HEK293 (cell line): ENCODE measurements around the gene LHX5.

ENCODE experiments used
- CTCF ChIA-PET: fragments of 350-600 bp; formaldehyde crosslinking; extraction: SDS; loops from one replicate; lab custom pipeline; 2021; ENCODE audit warnings: antibody characterized with exemption; lab: Yijun Ruan, JAX
- POLR2A ChIA-PET: fragments of 300-600 bp; formaldehyde crosslinking; extraction: SDS; loops from one replicate; lab custom pipeline; 2020; ENCODE audit warnings: antibody characterized with exemption, inconsistent platforms; lab: Yijun Ruan, JAX
- H3K27ac ChIP-seq: fragments of 200-500 bp; sonication (Bioruptor generic); 2 replicates; pipeline ENCODE4 v1.5.1; 2014; ENCODE audit warnings: low read depth, low read length, control low read depth, inconsistent platforms; ENCODE audit errors: extremely low read depth
- H3K36me3 ChIP-seq, 2 experiments: fragments of 200-500 bp in 1 of 2; sonication (Bioruptor generic) in 1 of 2; 1 replicate in 1 of 2; 2 replicates in 1 of 2; pipeline ENCODE4 v1.5.1; 2014 to 2017; ENCODE audit warnings: inconsistent platforms in 2 of 2, low read length in 2 of 2; ENCODE audit not compliant: control insufficient read depth in 2 of 2, insufficient read depth in 1 of 2
- H3K4me1 ChIP-seq: fragments of 200-500 bp; sonication (Bioruptor generic); 2 replicates; pipeline ENCODE4 v1.5.1; 2014; ENCODE audit warnings: mild to moderate bottlenecking, low read length, inconsistent platforms; ENCODE audit not compliant: control insufficient read depth, insufficient read depth
- H3K4me3 ChIP-seq: 2 replicates; pipeline ENCODE4 v1.5.1; 2011; ENCODE audit warnings: low read depth, mild to moderate bottlenecking, control low read depth, low read length, moderate library complexity
- H3K9me3 ChIP-seq: fragments of 200-500 bp; sonication (Bioruptor generic); 2 replicates; pipeline ENCODE4 v1.5.1; 2014; ENCODE audit warnings: low read depth, low read length, inconsistent platforms; ENCODE audit not compliant: control insufficient read depth, insufficient read depth
- OSR2 ChIP-seq: fragments of 450-650 bp; formaldehyde crosslinking; IDR thresholded peaks from 2 replicates; pipeline ENCODE4 v1.5.1; 2016; ENCODE audit warnings: missing biosample characterization, missing genetic modification characterization
- TRIM28 ChIP-seq: IDR thresholded peaks from 2 replicates; pipeline ENCODE4 v1.6.1; 2011; ENCODE audit warnings: low read length, control low read depth, borderline replicate concordance
- ZBTB17 ChIP-seq: fragments of 450-650 bp; formaldehyde crosslinking; IDR thresholded peaks from 2 replicates; pipeline ENCODE4 v1.5.1; 2016; ENCODE audit warnings: missing biosample characterization, missing genetic modification characterization
- ZBTB48 ChIP-seq: fragments of 450-650 bp; formaldehyde crosslinking; IDR thresholded peaks from 2 replicates; pipeline ENCODE4 v1.5.1; 2016; ENCODE audit warnings: missing biosample characterization, missing genetic modification characterization
- ZNF112 ChIP-seq: fragments of 450-650 bp; formaldehyde crosslinking; IDR thresholded peaks from 2 replicates; pipeline ENCODE4 v1.5.0; 2017; ENCODE audit warnings: missing biosample characterization, missing genetic modification characterization
- ZNF138 ChIP-seq: fragments of 450-650 bp; formaldehyde crosslinking; IDR thresholded peaks from 2 replicates; pipeline ENCODE4 v1.5.1; 2016; ENCODE audit warnings: missing biosample characterization, missing genetic modification characterization, borderline replicate concordance
- ZNF146 ChIP-seq: fragments of 450-650 bp; formaldehyde crosslinking; IDR thresholded peaks from 2 replicates; pipeline ENCODE4 v1.5.1; 2016; ENCODE audit warnings: missing biosample characterization, missing genetic modification characterization
- ZNF2 ChIP-seq: fragments of 450-650 bp; formaldehyde crosslinking; IDR thresholded peaks from 2 replicates; pipeline ENCODE4 v1.5.1; 2016; ENCODE audit warnings: missing biosample characterization, missing genetic modification characterization
- ZNF366 ChIP-seq: fragments of 450-650 bp; formaldehyde crosslinking; conservative IDR thresholded peaks from 2 replicates; pipeline ENCODE4 v1.5.1; 2016; ENCODE audit warnings: missing biosample characterization, missing genetic modification characterization
- ZNF473 ChIP-seq: fragments of 450-650 bp; formaldehyde crosslinking; IDR thresholded peaks from 2 replicates; pipeline ENCODE4 v1.5.1; 2017; ENCODE audit warnings: missing biosample characterization, missing genetic modification characterization
- ZNF530 ChIP-seq: fragments of 450-650 bp; formaldehyde crosslinking; IDR thresholded peaks from 2 replicates; pipeline ENCODE4 v1.5.1; 2016; ENCODE audit warnings: low read depth, missing biosample characterization, missing genetic modification characterization
- ZNF544 ChIP-seq: fragments of 450-650 bp; formaldehyde crosslinking; IDR thresholded peaks from 2 replicates; pipeline ENCODE4 v1.5.0; 2017; ENCODE audit warnings: missing biosample characterization, missing genetic modification characterization
- ZNF677 ChIP-seq: fragments of 450-650 bp; IDR thresholded peaks from 2 replicates; pipeline ENCODE4 v1.5.0; 2018; ENCODE audit warnings: missing biosample characterization, mild to moderate bottlenecking, missing genetic modification characterization, moderate library complexity
- ZNF76 ChIP-seq: fragments of 450-650 bp; formaldehyde crosslinking; IDR thresholded peaks from 2 replicates; pipeline ENCODE4; 2016; ENCODE audit warnings: low read depth, missing biosample characterization, missing genetic modification characterization, borderline replicate concordance
- ZNF791 ChIP-seq: fragments of 450-650 bp; formaldehyde crosslinking; IDR thresholded peaks from 2 replicates; pipeline ENCODE4 v1.5.1; 2016; ENCODE audit warnings: missing biosample characterization, missing genetic modification characterization
- ZSCAN23 ChIP-seq: fragments of 450-650 bp; formaldehyde crosslinking; IDR thresholded peaks from 2 replicates; pipeline ENCODE4 v1.5.1; 2016; ENCODE audit warnings: missing biosample characterization, missing genetic modification characterization
- TF ChIP-seq, protein P1 (sequence below): fragments of 450-650 bp; formaldehyde crosslinking; IDR thresholded peaks from 2 replicates; pipeline ENCODE4 v1.5.1; 2016; ENCODE audit warnings: missing biosample characterization, missing genetic modification characterization
- TF ChIP-seq, protein P2 (sequence below): fragments of 450-650 bp; formaldehyde crosslinking; IDR thresholded peaks from 2 replicates; pipeline ENCODE4 v1.5.1; 2016; ENCODE audit warnings: missing biosample characterization, missing genetic modification characterization
- TF ChIP-seq, protein P3 (sequence below): fragments of 450-650 bp; formaldehyde crosslinking; IDR thresholded peaks from 2 replicates; pipeline ENCODE4 v1.5.1; 2016; ENCODE audit warnings: missing biosample characterization, missing genetic modification characterization, low read depth
- TF ChIP-seq, protein P4 (sequence below): fragments of 450-650 bp; IDR thresholded peaks from 2 replicates; pipeline ENCODE4 v1.5.1; 2018; ENCODE audit warnings: missing biosample characterization, missing genetic modification characterization
- TF ChIP-seq, protein P5 (sequence below): fragments of 450-650 bp; formaldehyde crosslinking; IDR thresholded peaks from 2 replicates; pipeline ENCODE4 v1.5.1; 2017; ENCODE audit warnings: missing biosample characterization, missing genetic modification characterization
- TF ChIP-seq, protein P6 (sequence below): fragments of 450-650 bp; formaldehyde crosslinking; IDR thresholded peaks from 2 replicates; pipeline ENCODE4 v1.5.1; 2016; ENCODE audit warnings: missing biosample characterization, missing genetic modification characterization
- TF ChIP-seq, protein P7 (sequence below): fragments of 450-650 bp; formaldehyde crosslinking; IDR thresholded peaks from 2 replicates; pipeline ENCODE4 v1.5.1; 2016; ENCODE audit warnings: missing biosample characterization, missing genetic modification characterization

LHX5 gene

DNA sequence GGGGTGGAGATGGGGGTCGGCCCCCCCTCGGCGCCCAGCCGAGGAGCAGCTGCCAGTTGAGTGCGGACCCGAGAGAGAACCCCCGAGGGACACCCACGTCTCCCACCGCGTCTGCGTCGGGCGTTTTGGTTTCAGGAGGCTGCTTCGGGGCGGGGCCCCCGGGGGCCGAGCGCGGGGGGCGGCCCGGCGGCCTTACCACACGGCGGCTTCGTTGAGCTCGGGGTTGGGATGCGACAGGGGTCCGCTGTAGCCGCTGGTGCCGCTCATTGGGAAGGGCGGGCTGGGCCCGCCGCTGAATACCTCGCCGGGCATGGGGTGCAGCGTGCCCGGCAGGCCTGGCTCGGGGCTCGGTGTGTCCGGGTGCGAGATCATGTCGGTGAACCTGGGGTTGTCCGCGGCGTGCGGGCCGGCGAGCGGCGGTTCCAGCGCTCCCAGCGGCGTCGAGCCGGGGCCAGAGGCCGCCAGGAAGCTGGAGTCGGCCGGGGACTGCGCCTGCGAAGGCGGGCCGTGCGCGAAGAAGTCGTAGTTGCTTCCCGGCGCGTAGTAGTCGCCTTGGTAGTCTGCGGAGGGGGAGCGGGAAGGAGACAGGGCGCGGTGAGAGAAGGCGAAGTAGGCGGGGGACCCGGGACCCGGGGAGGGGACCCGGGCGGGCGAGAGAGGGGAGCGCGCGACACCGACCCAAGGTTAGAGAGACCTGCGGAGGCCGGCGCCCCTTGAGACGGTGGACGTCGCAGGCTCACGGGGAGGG, 8.5 kb downstream of the LHX5 start:
- TF ChIP-seq OSR2 (tag by site-specific recombination) (no peak), TRIM28 (no peak), ZNF791 (tag by site-specific recombination) (no peak), ZSCAN23 (tag by site-specific recombination) (no peak), ZNF76 (tag by site-specific recombination) (no peak), ZNF530 (tag by site-specific recombination) (no peak), ZBTB48 (tag by site-specific recombination) (no peak), ZNF112 (tag by site-specific recombination) (no peak), ZNF677 (no peak), ZNF138 (no peak), ZNF2 (tag by site-specific recombination) (no peak), ZNF473 (tag by site-specific recombination) (no peak)
- TF ChIP-seq, protein P1, sequence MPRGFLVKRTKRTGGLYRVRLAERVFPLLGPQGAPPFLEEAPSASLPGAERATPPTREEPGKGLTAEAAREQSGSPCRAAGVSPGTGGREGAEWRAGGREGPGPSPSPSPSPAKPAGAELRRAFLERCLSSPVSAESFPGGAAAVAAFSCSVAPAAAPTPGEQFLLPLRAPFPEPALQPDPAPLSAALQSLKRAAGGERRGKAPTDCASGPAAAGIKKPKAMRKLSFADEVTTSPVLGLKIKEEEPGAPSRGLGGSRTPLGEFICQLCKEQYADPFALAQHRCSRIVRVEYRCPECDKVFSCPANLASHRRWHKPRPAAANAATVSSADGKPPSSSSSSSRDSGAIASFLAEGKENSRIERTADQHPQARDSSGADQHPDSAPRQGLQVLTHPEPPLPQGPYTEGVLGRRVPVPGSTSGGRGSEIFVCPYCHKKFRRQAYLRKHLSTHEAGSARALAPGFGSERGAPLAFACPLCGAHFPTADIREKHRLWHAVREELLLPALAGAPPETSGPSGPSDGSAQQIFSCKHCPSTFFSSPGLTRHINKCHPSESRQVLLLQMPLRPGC (tag by site-specific recombination), result no peak
- TF ChIP-seq, protein P2, sequence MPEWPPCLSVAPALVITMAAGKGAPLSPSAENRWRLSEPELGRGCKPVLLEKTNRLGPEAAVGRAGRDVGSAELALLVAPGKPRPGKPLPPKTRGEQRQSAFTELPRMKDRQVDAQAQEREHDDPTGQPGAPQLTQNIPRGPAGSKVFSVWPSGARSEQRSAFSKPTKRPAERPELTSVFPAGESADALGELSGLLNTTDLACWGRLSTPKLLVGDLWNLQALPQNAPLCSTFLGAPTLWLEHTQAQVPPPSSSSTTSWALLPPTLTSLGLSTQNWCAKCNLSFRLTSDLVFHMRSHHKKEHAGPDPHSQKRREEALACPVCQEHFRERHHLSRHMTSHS (tag by site-specific recombination), result no peak
- TF ChIP-seq, protein P3, sequence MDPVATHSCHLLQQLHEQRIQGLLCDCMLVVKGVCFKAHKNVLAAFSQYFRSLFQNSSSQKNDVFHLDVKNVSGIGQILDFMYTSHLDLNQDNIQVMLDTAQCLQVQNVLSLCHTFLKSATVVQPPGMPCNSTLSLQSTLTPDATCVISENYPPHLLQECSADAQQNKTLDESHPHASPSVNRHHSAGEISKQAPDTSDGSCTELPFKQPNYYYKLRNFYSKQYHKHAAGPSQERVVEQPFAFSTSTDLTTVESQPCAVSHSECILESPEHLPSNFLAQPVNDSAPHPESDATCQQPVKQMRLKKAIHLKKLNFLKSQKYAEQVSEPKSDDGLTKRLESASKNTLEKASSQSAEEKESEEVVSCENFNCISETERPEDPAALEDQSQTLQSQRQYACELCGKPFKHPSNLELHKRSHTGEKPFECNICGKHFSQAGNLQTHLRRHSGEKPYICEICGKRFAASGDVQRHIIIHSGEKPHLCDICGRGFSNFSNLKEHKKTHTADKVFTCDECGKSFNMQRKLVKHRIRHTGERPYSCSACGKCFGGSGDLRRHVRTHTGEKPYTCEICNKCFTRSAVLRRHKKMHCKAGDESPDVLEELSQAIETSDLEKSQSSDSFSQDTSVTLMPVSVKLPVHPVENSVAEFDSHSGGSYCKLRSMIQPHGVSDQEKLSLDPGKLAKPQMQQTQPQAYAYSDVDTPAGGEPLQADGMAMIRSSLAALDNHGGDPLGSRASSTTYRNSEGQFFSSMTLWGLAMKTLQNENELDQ, result no peak
- TF ChIP-seq, protein P4, sequence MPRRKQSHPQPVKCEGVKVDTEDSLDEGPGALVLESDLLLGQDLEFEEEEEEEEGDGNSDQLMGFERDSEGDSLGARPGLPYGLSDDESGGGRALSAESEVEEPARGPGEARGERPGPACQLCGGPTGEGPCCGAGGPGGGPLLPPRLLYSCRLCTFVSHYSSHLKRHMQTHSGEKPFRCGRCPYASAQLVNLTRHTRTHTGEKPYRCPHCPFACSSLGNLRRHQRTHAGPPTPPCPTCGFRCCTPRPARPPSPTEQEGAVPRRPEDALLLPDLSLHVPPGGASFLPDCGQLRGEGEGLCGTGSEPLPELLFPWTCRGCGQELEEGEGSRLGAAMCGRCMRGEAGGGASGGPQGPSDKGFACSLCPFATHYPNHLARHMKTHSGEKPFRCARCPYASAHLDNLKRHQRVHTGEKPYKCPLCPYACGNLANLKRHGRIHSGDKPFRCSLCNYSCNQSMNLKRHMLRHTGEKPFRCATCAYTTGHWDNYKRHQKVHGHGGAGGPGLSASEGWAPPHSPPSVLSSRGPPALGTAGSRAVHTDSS (tag by site-specific recombination), result no peak
- TF ChIP-seq, all 188 proteins: peak for 0
- Histone ChIP-seq H3K4me1 (no peaks in the 10 kb centered on the region), H3K27ac (no peak overlapping the region), H3K9me3 (no peaks in the 10 kb centered on the region), H3K36me3 (no peaks in the 10 kb centered on the region), H3K4me3 (no peak overlapping the region)
- CTCF ChIA-PET, result interaction anchor here (0.6 to 2.1 kb wide), 5 partner anchors 10 to 452 kb away, joined by 3 to 28 read pairs (median 7); no protein-coding TSS in a partner anchor
- POLR2A ChIA-PET, result no interaction called here

DNA sequence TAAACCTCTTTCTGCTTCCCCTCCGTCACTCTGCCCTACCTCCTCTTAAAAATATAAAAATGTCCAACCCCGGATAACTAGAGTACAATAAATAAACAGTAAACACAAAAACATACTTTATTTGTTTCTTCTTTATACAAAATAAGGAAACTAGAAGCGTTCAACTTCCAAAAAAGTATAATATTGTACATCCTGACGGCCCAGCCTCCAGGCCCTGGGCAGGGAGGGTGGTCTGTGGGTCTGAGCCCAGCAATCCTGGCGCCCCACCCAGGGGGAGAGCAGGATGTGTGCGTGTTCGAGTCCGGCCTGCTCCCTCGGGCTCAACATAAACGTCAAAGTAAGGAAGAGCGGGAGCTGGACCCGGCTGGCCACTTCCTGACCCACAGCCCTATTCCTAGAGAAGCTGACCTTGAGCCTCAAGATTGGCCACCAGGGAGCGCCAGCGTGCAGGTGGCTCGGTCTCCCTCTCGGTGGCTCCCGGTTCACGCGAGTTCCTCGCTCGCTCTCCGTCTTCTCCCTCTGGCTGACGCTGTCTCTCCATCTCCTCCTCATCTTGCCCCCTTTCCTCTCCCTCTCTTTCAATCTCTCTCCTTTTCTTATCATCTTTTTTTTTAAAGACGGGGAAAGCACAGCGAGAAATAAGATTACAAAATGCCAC, 9.4 kb downstream of the LHX5 start:
- H3K4me3 ChIP-seq, result no peak overlapping the region
- no peaks in the 10 kb centered on the region for H3K9me3 ChIP-seq
- H3K4me1 ChIP-seq, result no peaks in the 10 kb centered on the region
- no peak overlapping the region for H3K27ac ChIP-seq
- ChIA-PET POLR2A (no interaction called here), CTCF (interaction anchor here (0.5 to 2.1 kb wide), 29 partner anchors 9 to 1449 kb away, joined by 3 to 28 read pairs (median 4); no protein-coding TSS in a partner anchor)
- no peaks in the 10 kb centered on the region for H3K36me3 ChIP-seq
- TF ChIP-seq, protein P5, sequence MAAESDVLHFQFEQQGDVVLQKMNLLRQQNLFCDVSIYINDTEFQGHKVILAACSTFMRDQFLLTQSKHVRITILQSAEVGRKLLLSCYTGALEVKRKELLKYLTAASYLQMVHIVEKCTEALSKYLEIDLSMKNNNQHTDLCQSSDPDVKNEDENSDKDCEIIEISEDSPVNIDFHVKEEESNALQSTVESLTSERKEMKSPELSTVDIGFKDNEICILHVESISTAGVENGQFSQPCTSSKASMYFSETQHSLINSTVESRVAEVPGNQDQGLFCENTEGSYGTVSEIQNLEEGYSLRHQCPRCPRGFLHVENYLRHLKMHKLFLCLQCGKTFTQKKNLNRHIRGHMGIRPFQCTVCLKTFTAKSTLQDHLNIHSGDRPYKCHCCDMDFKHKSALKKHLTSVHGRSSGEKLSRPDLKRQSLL (tag by site-specific recombination), result peak; percentile 57; the same call in 1 of the 2 replicates
- TF ChIP-seq ZNF544 (tag by site-specific recombination) (no peak), ZNF366 (peak; percentile 70), ZNF146 (tag by site-specific recombination) (no peak), ZBTB17 (tag by site-specific recombination) (0 out of 2 replicates have a peak, but pooled peaks have one; percentile 18)
- TF ChIP-seq, protein P6, sequence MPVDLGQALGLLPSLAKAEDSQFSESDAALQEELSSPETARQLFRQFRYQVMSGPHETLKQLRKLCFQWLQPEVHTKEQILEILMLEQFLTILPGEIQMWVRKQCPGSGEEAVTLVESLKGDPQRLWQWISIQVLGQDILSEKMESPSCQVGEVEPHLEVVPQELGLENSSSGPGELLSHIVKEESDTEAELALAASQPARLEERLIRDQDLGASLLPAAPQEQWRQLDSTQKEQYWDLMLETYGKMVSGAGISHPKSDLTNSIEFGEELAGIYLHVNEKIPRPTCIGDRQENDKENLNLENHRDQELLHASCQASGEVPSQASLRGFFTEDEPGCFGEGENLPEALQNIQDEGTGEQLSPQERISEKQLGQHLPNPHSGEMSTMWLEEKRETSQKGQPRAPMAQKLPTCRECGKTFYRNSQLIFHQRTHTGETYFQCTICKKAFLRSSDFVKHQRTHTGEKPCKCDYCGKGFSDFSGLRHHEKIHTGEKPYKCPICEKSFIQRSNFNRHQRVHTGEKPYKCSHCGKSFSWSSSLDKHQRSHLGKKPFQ, result no peak
- TF ChIP-seq, protein P7, sequence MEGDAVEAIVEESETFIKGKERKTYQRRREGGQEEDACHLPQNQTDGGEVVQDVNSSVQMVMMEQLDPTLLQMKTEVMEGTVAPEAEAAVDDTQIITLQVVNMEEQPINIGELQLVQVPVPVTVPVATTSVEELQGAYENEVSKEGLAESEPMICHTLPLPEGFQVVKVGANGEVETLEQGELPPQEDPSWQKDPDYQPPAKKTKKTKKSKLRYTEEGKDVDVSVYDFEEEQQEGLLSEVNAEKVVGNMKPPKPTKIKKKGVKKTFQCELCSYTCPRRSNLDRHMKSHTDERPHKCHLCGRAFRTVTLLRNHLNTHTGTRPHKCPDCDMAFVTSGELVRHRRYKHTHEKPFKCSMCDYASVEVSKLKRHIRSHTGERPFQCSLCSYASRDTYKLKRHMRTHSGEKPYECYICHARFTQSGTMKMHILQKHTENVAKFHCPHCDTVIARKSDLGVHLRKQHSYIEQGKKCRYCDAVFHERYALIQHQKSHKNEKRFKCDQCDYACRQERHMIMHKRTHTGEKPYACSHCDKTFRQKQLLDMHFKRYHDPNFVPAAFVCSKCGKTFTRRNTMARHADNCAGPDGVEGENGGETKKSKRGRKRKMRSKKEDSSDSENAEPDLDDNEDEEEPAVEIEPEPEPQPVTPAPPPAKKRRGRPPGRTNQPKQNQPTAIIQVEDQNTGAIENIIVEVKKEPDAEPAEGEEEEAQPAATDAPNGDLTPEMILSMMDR (tag by site-specific recombination), result peak; percentile 73
